Middle frontal gyrus (tissue), 1 donor: ENCODE data around the gene TAF11L3.
"Not testable (repeated sequence)": the region's sequence is repeated elsewhere in the genome, so short reads cannot be mapped to it uniquely, and the experiment has no call there.

Source experiments
- DNase-seq: peaks from one replicate; pipeline ENCODE4 v3.0.0-alpha.2; 2015; ENCODE audit warnings: low spot score; ENCODE audit errors: extremely low spot score

Gene TAF11L3

DNA sequence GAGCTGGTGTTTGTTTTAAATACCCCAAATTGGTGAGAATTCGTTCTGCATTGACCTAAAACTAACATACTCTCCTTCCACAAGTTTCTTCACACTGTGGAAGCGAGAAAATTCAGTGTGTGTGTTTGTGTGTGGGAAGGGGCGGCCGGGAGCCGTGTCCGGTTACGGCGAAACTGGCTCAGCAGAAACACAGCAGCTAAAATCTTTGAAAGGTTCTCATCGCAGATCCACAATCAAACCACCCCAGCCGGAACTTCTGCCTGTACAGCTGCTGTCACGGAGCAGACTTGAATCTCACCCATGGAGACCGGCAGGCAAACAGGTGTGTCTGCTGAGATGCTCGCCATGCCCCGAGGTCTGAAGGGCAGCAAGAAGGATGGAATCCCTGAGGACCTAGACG is at the start of gene TAF11L3:
TAF11L3 (plus strand) TSS at position 301 of the 400 bp plus-strand sequence.
- not testable (repeated sequence) for DNase-seq

DNA sequence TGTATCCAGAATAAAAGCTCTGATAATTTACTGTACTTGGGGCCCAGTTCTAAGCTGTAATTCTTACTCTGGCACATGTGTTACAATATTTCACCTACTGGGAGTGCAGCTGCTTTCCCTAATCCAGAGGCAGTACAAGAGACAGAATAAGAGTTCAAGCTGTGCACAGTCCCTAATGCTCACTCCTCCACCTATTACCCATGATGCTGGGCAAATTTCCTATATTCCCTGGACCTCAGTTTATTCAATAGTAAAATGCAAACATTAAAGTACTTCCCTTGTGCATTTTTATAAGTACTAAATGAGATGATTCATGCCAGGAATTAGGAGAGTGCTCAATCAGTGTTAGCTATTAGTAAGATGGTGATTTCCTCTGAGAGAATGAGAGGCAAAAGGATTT is 48.1 kb upstream of the TAF11L3 start:
- no peak for DNase-seq

DNA sequence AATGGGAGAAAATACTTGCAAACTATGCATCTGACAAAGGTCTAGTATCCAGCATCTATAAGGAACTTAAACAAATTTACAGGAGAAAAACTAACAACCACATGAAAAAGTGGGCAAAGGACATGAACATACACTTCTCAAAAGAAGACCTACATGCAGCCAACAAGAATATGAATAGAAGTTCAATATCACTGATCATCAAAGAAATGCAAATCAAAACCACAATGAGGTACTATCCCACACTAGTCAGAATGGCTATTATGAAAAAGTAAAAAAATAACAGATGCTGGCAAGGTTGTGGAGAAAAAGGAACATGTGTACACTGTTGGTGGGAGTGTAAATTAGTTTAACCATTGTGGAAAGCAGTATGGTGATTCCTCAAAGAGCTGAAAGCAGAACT is 43.1 kb upstream of the TAF11L3 start:
- DNase-seq: not testable (repeated sequence)

DNA sequence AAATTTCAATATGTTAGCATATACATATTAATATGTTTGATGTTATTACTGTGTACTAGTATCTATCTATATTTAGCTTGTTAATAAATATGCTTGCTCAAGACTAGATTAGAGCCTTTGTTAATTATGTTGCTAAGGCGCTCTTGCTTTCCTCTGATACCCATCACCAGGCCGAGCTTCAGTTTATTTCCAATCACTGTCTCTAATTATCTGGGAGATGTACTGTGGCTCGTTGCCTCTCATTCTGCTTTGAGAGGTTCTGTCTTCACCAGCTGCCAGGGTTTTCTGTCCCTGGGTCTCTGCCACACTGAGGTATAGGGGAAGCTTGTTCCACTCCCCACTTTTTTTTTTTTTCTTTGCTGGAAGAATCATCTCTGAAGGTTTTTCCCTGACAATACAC is 41.1 kb upstream of the TAF11L3 start:
- DNase-seq: no peak

DNA sequence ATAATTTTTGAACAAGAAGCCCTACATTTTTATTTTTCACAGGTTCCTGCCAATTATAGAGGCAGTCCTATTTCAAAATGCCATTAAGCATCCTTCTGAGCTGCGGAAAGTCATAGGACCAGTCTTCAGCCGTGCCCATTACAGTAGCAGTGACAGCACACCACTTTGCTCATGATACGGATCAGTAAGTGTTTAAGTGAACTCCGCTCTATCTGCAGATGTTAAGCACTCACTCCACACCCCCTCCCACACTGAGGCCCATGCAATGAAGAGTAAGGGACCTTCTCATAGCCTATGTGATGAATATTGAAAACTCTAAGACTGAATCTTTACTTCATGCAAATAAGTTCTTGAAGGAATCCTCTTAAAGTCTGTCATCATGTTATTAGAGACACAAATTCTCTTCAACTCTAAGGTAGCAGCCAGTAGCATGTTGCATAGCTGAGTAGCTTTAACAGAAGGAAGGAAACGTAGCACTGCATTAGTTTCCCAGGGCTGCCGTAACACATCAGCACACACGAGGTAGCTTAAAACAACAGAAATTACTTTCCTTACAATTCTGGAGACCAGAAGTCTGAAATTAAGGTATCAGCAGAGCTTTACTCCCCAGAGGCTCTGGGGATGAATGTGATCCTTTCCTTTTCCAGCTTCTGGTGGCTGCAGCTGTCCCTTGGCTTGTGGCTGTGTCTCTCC is 40.4 kb upstream of the TAF11L3 start:
- DNase-seq: no peak

DNA sequence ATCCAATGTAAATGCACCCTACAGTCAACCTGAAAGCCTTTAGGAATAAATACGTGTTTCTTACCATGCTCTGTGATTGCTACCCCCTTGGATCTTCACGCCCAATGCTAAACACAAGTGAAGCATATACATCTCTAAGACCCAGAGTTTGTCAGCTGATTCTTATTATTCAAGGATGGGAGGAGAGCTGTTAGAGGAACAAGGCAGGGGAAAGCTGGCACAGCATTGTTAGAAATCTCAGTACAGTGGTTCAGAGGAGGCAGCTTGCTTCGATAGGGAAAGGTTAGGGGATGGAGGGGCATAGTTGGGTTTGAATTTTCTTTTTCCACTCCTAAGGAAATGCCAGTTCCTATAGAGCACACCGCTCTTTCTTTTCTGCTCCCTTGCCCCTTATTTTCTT is 36.8 kb upstream of the TAF11L3 start:
- no peak for DNase-seq

DNA sequence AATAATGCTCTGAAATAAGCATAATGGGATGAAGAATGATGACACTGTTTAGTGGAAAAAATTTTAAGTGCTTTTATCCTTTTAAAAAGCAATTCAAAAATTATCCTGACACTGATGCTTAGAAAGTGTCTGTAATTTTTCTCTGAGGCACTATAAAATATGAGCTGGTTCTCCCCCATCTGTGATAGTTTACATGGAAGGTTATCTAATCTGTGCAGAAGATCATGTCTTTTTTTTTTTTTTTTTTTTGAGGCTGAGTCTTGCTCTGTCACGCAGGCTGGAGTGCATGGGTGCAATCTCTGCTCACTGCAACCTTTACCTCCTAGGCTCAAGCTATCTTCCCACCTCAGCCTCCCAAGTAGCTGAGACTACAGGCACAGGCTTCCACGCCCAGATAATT is 35.4 kb upstream of the TAF11L3 start:
- no peak for DNase-seq

DNA sequence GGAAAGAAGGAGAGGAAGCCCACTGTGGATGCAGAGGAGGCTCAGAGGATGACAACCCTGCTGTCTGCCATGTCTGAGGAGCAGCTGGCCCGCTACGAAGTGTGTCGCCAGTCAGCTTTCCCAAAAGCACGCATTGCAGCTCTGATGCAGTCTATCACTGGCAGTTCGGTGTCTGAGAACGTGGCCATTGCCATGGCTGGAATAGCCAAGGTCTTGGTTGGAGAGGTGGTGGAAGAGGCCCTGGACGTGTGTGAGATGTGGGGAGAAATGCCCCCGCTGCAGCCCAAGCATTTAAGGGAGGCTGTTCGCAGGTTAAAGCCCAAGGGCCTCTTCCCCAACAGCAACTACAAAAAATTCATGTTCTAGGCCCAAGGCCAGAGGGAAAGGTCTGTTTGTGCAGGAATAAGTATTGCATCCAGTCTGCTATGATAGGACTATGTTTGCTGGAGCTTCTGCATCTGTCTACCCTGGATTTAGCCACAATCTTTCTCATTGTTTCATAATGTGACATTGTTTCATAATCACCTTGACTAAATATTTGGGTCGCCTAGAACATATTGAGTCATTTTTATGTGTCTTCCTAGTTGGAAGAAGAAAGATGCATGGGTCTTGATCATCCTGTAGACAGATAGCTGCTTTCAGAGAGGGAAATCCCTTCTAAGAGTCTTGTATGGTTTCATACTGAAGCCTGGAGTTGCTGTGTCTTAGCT is 31.5 kb upstream of the TAF11L3 start:
- not testable (repeated sequence) for DNase-seq

DNA sequence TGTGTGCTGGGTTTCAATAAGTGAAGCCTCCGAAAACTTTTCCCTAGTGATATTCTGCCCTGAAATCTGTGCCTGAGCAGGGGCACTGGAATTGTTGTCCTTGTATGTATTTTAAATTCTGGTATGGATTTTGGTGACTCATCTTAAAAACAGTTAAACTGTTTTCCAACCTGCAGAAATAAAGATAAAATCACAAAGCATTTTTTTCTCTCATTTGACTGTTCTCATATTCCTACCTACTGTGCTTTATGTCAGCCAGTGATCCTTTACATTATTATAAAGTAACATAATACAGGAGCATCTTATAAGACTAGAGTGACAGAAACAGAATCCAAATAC is 31.0 kb upstream of the TAF11L3 start:
- DNase-seq: no peak

DNA sequence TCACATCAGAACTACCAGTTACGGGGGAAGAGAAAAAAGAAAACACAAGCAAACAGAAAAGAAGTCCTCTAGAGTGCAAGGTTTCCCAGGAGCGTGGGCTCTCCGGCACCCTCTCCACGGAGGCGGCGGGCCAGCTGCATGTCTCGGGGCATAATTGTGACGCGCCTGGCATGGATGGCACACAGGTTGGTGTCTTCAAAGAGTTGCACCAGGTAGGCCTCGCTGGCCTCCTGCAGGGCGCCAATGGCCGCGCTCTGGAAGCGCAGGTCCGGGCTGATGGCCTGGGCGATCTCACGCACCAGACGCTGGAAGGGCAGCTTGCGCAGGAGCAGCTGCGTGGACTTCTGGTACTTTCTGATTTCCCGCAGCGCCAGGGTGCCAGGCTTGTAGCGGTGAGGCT is 26.9 kb upstream of the TAF11L3 start:
- not testable (repeated sequence) for DNase-seq

DNA sequence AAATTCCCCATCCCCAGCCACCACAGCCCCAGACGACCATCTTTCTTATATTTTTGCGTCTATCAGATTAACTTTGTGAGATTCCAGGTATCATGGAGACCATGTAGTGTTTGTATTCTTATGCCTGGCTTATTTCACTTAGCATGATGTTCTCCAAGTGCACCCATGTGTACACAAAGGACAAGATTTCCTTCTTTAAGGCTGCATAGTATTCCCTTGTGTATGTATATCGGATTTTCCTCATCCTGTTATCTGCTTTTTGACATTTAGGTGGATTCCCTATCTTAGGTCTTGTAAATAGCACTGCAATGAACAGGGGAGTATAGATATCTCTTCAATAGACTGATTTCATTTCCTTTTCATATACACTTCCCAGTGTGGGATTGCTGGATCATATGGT is 25.4 kb upstream of the TAF11L3 start:
- DNase-seq: no peak

DNA sequence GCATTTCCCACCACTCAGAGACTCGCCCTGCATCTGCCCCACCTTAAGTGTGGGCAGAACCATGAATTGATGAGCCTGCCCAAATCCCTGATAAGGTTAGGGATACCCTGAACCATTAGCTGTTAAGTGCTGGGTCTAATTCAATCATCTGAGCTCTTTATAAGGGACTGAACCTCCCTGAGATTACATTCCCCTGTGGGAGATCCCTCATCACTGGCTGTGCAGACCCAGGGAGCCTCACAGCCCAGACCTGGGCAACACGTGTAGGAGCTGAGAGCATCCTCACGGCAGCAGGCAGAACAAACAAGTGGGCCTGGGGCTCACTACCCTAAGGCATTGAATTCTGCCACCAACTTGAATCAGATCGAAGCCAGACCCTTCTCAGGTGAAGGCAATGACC is 20.7 kb upstream of the TAF11L3 start:
- no peak for DNase-seq

DNA sequence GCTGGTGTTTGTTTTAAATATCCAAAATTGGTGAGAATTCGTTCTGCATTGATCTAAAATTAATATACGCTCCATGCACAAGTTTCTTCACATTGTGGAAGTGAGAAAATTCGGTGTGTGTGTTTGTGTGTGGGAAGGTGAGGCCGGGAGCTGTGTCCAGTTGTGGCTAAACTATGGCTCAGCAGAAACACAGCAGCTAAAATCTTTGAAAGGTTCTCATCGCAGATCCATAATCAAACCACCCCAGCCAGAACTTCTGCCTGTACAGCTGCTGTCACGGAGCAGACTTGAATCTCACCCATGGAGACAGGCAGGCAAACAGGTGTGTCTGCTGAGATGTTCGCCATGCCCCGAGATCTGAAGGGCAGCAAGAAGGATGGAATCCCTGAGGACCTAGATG is 20.2 kb upstream of the TAF11L3 start, which contains the start of gene TAF11L2:
TAF11L2 (plus strand) TSS at position 301 of the 400 bp plus-strand sequence.
- DNase-seq: not testable (repeated sequence)

DNA sequence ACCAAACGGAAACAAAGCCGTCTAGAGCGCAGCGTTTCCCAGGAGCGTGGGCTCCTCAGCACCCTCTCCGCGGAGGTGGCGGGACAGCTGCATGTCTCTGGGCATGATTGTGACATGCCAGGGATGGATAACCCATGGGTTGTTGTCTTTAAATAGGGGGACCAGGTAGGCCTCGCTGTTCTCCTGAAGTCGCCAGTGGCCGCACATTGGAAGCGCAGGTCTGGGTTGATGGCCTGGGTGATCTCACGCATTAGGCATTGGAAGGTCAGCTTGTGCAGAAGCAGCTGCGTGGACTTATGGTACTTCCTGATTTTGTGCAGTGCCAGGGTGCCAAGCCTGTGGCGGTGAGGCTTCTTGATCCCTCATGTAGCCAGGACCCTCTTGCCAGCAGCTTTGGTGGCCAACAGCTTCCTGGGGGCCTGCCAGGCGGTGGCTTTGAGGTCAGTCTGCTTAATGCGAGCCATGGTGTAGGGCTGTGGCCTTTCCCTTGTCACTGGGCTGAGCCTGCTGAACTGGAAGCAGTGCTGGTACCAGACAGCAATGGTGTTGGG is 6.3 kb upstream of the TAF11L3 start:
- DNase-seq: no peak

DNA sequence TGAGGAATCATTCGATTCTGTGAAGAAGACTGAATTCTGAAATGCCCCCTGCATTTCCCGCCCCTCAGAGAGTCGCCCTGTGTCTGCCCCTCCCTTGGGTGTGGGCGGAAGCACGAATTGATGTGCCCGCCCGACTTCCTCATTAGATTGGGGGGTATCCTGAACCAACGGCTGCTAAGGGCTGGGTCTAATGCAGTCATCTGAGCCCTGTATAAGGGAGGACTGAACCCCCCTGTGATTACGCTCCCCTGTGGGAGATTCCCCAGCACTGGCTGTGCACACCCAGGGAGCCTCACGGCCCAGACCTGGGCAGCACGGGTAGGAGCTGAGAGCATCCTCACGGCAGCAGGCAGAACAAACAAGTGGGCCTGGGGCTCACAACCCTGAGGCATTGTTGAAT is 641 bp upstream of the TAF11L3 start:
- DNase-seq: not testable (repeated sequence)

DNA sequence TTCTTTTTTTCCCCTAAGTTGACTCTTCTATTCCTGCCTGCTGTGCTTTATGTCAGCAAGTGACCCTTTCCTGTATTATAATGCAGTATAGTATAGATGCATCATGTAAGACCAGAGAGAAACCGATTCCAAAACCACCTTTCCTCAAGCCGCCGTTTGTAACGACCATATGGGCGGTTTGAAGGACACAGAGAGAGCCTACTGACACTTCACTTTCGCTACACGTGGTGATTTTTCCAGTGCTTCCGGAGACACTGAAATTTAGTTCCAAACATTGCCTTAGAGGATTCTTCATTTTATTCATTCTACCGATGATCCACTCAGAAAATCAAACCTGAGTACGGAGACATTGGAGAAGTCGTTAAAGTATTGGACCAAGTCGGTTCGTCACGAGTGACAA is 1.3 kb downstream of the TAF11L3 start:
- not testable (repeated sequence) for DNase-seq

DNA sequence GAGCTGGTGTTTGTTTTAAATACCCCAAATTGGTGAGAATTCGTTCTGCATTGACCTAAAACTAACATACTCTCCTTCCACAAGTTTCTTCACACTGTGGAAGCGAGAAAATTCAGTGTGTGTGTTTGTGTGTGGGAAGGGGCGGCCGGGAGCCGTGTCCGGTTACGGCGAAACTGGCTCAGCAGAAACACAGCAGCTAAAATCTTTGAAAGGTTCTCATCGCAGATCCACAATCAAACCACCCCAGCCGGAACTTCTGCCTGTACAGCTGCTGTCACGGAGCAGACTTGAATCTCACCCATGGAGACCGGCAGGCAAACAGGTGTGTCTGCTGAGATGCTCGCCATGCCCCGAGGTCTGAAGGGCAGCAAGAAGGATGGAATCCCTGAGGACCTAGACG is 3.3 kb downstream of the TAF11L3 start, which contains the start of gene TAF11L4:
TAF11L4 (plus strand) TSS at position 301 of the 400 bp plus-strand sequence.
- DNase-seq: not testable (repeated sequence)

DNA sequence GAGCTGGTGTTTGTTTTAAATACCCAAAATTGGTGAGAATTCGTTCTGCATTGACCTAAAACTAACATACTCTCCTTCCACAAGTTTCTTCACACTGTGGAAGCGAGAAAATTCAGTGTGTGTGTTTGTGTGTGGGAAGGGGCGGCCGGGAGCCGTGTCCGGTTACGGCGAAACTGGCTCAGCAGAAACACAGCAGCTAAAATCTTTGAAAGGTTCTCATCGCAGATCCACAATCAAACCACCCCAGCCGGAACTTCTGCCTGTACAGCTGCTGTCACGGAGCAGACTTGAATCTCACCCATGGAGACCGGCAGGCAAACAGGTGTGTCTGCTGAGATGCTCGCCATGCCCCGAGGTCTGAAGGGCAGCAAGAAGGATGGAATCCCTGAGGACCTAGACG is 6.8 kb downstream of the TAF11L3 start, which contains the start of gene TAF11L5:
TAF11L5 (plus strand) TSS at position 301 of the 400 bp plus-strand sequence.
- not testable (repeated sequence) for DNase-seq

DNA sequence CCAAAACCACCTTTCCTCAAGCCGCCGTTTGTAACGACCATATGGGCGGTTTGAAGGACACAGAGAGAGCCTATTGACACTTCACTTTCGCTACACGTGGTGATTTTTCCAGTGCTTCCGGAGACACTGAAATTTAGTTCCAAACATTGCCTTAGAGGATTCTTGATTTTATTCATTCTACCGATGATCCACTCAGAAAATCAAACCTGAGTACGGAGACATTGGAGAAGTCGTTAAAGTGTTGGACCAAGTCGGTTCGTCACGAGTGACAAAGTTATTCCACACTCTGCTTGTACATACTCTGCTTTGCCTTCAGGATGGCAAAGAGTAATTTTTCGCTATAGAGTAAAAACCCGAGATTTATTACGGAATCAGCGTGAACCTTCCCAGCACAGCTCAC is 8.3 kb downstream of the TAF11L3 start:
- not testable (repeated sequence) for DNase-seq

DNA sequence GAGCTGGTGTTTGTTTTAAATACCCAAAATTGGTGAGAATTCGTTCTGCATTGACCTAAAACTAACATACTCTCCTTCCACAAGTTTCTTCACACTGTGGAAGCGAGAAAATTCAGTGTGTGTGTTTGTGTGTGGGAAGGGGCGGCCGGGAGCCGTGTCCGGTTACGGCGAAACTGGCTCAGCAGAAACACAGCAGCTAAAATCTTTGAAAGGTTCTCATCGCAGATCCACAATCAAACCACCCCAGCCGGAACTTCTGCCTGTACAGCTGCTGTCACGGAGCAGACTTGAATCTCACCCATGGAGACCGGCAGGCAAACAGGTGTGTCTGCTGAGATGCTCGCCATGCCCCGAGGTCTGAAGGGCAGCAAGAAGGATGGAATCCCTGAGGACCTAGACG is 10.2 kb downstream of the TAF11L3 start, which contains the start of gene TAF11L6:
TAF11L6 (plus strand) TSS at position 301 of the 400 bp plus-strand sequence.
- not testable (repeated sequence) for DNase-seq
